AG09309 (cell line): ENCODE data around the gene METTL21A.

Source experiments
- DNase-seq: peaks from one replicate; pipeline ENCODE4 v3.0.0-alpha.2; 2010; ENCODE audit warnings: low read depth
- H3K4me3 ChIP-seq: 2 replicates; pipeline ENCODE4 v1.5.1; 2011; ENCODE audit warnings: mild to moderate bottlenecking, low read depth, low read length, moderate library complexity; ENCODE audit not compliant: control insufficient read depth
- CTCF ChIP-seq: IDR thresholded peaks from 2 replicates; pipeline ENCODE4 v1.5.1; 2011; ENCODE audit warnings: mild to moderate bottlenecking, low read depth, low read length, inconsistent platforms; ENCODE audit not compliant: insufficient read depth, control insufficient read depth; ENCODE audit errors: missing control alignments

METTL21A gene

GRCh38 chr2:207594731-207595130, 30.5 kb downstream of the METTL21A start:
- no peak for DNase-seq
- no peak for TF ChIP-seq CTCF
- H3K4me3 ChIP-seq = no peak overlapping the region

GRCh38 chr2:207594264-207594663, 30.9 kb downstream of the METTL21A start:
- H3K4me3 ChIP-seq = no peak overlapping the region
- no peak for DNase-seq
- no peak for TF ChIP-seq CTCF

GRCh38 chr2:207593277-207593676, 31.9 kb downstream of the METTL21A start:
- TF ChIP-seq CTCF = no peak
- no peak overlapping the region for H3K4me3 ChIP-seq
- DNase-seq = no peak

- no peak overlapping the region for H3K4me3 ChIP-seq
- DNase-seq = no peak
- no peak for TF ChIP-seq CTCF
These were observed 36.1 kb downstream of the METTL21A start for GRCh38 chr2:207589143-207589542.

- H3K4me3 ChIP-seq = no peak overlapping the region
- DNase-seq = no peak
- TF ChIP-seq CTCF = no peak
These were observed 37.9 kb downstream of the METTL21A start for GRCh38 chr2:207587305-207587704.

- no peak overlapping the region for H3K4me3 ChIP-seq
- no peak for TF ChIP-seq CTCF
- no peak for DNase-seq
These were observed 40.2 kb downstream of the METTL21A start for GRCh38 chr2:207584952-207585351.

- no peak for TF ChIP-seq CTCF
- no peak overlapping the region for H3K4me3 ChIP-seq
- DNase-seq = no peak
These were observed 53.8 kb downstream of the METTL21A start for GRCh38 chr2:207571370-207571769.
